HCT116 (cell line): Measurements from ENCODE around the gene ERMN. TPM values are rescaled to one million over a fixed set of nuclear protein-coding genes. Genes with fewer than 3 reads are reported as not detected.

Source experiments
- ATAC-seq: fragments of 200-7000 bp; cut with Tn5 transposase; 2 replicates; pipeline ENCODE4 v1.9.1; 2020; ENCODE audit warnings: mild to moderate bottlenecking, moderate library complexity
- BruUV-seq: library from RNA; stranded (reverse); fragments of 400-500 nt; replicated peaks from 2 replicates; lab custom pipeline; 2021; lab: Mats Ljungman, UMichigan
- CTCF ChIA-PET: fragments of 300-600 bp; sonication (Branson Sonifier 250); formaldehyde crosslinking; loops from one replicate; lab custom pipeline; 2021; ENCODE audit warnings: antibody characterized with exemption; lab: Charles Lee
- POLR2A ChIA-PET: fragments of 300-600, 350-600 bp; sonication (Branson Sonifier 250); formaldehyde crosslinking; loops from one replicate; lab custom pipeline; 2021; ENCODE audit warnings: antibody characterized with exemption; lab: Charles Lee
- RAD21 ChIA-PET, 2 experiments: fragments of 300-600 bp; sonication (Branson Sonifier 250); formaldehyde crosslinking; loops; one replicate each; lab custom pipeline; 2023; ENCODE audit warnings: low total read pairs in 2 of 2; ENCODE audit not compliant: uncharacterized antibody in 2 of 2, unreplicated experiment in 2 of 2, low non-redundant PET in 1 of 2; lab: Charles Lee
- DNase-seq: peaks from one replicate; pipeline ENCODE4 v3.0.0-alpha.2; 2010; ENCODE audit warnings: low read depth, low spot score
- H2AFZ ChIP-seq: fragments of 200-600 bp; shearing (Covaris generic), sonication (generic); 2 replicates; pipeline ENCODE4 v1.6.1; 2017; ENCODE audit warnings: low read depth, mixed run types, mixed read lengths, antibody characterized with exemption, low read length; ENCODE audit not compliant: poor library complexity, severe bottlenecking
- H3K27ac ChIP-seq: 2 replicates; pipeline ENCODE4 v1.5.1; 2012; ENCODE audit warnings: low read depth, low read length
- H3K27me3 ChIP-seq: fragments of 200-600 bp; sonication (generic); 2 replicates; pipeline ENCODE4 v1.6.1; 2016; ENCODE audit warnings: mixed run types, low read length, mixed read lengths; ENCODE audit not compliant: insufficient read depth
- H3K36me3 ChIP-seq, 2 experiments: fragments of 200-500 bp in 1 of 2; fragments of 200-600 bp in 1 of 2; sonication (Bioruptor generic) in 1 of 2; sonication (generic) in 1 of 2; 2 replicates each; pipeline versions ENCODE4 v1.5.1 to v1.6.1; 2014 to 2016; ENCODE audit warnings: low read length in 2 of 2, inconsistent platforms in 1 of 2, mixed read lengths in 1 of 2, mixed run types in 1 of 2; ENCODE audit not compliant: insufficient read depth in 2 of 2, control insufficient read depth in 1 of 2
- H3K4me1 ChIP-seq, 2 experiments: fragments of 200-600 bp in 1 of 2; sonication (generic) in 1 of 2; 2 replicates each; pipeline versions ENCODE4 v1.5.1 to v1.6.1; 2012 to 2017; ENCODE audit warnings: low read length in 2 of 2, inconsistent platforms in 1 of 2, mild to moderate bottlenecking in 1 of 2, mixed read lengths in 1 of 2, mixed run types in 1 of 2, moderate library complexity in 1 of 2; ENCODE audit not compliant: insufficient read depth in 2 of 2, control insufficient read depth in 1 of 2
- H3K4me2 ChIP-seq: fragments of 200-600 bp; sonication (generic); 2 replicates; pipeline ENCODE4 v1.6.1; 2017; ENCODE audit warnings: mixed run types, low read length, mixed read lengths
- H3K4me3 ChIP-seq, 2 experiments: fragments of 200-600 bp in 1 of 2; sonication (generic) in 1 of 2; replicated peaks in 1 of 2; 2 replicates each; pipeline ENCODE4 v1.5.1; 2011 to 2016; ENCODE audit warnings: low read length in 2 of 2, control low read depth in 1 of 2, low read depth in 1 of 2, mild to moderate bottlenecking in 1 of 2, mixed read lengths in 1 of 2, mixed run types in 1 of 2
- H3K79me2 ChIP-seq: fragments of 200-600 bp; sonication (generic); 2 replicates; pipeline ENCODE4 v1.6.1; 2017; ENCODE audit warnings: mild to moderate bottlenecking, mixed run types, low read length, moderate library complexity, mixed read lengths; ENCODE audit not compliant: insufficient read depth
- H3K9ac ChIP-seq: fragments of 200-600 bp; sonication (generic); 2 replicates; pipeline ENCODE4 v1.6.1; 2016; ENCODE audit warnings: low read length, mixed read lengths
- H3K9me2 ChIP-seq: fragments of 200-600 bp; sonication (generic), shearing (Covaris generic); 2 replicates; pipeline ENCODE4 v1.6.1; 2017; ENCODE audit warnings: mixed run types, mild to moderate bottlenecking, moderate library complexity; ENCODE audit not compliant: insufficient read depth
- H3K9me3 ChIP-seq, 2 experiments: fragments of 200-500 bp in 1 of 2; fragments of 200-600 bp in 1 of 2; sonication (Bioruptor generic) in 1 of 2; sonication (generic) in 1 of 2; 2 replicates each; pipeline ENCODE4 v1.6.1; 2014 to 2017; ENCODE audit warnings: low read length in 2 of 2, mixed read lengths in 2 of 2, inconsistent platforms in 1 of 2, low read depth in 1 of 2, mild to moderate bottlenecking in 1 of 2, mixed run types in 1 of 2, moderate library complexity in 1 of 2; ENCODE audit not compliant: control insufficient read depth in 1 of 2, insufficient read depth in 1 of 2
- H4K20me1 ChIP-seq: fragments of 200-600 bp; sonication (generic), shearing (Covaris generic); 2 replicates; pipeline ENCODE4 v1.6.1; 2017; ENCODE audit warnings: mixed run types, mild to moderate bottlenecking, moderate library complexity; ENCODE audit not compliant: insufficient read depth
- ELF1 ChIP-seq: IDR thresholded peaks from 2 replicates; pipeline ENCODE4 v1.6.1; 2012; ENCODE audit warnings: low read depth, borderline replicate concordance
- SP1 ChIP-seq: IDR thresholded peaks from 2 replicates; pipeline ENCODE4 v1.6.1; 2012; ENCODE audit warnings: low read depth
- SRF ChIP-seq: IDR thresholded peaks from 2 replicates; pipeline ENCODE4 v1.6.1; 2012; ENCODE audit warnings: low read depth
- TCF7L2 ChIP-seq: IDR thresholded peaks from 2 replicates; pipeline ENCODE4 v1.7.0; 2011; ENCODE audit warnings: borderline replicate concordance, inconsistent platforms; ENCODE audit not compliant: insufficient read depth, insufficient read length; ENCODE audit errors: extremely low read depth
- YY1 ChIP-seq: IDR thresholded peaks from 2 replicates; pipeline ENCODE4 v1.6.1; 2011; ENCODE audit warnings: low read length, low read depth, moderate library complexity, mild to moderate bottlenecking; ENCODE audit not compliant: insufficient replicate concordance; ENCODE audit errors: extremely low read depth
- intact Hi-C: fragments of 100-400 bp; cut with micrococcal nuclease; formaldehyde crosslinking; loops from 2 replicates; pipeline ENCODE4 v1.10.0; 2022
- total RNA-seq: library from RNA; stranded (reverse); gene quantifications from one replicate; pipeline ENCODE4 v1.2.1, GENCODE V29; 2021; ENCODE audit not compliant: unreplicated experiment
- TF ChIP-seq, protein P1 (sequence below): IDR thresholded peaks from 2 replicates; pipeline ENCODE4 v1.6.1; 2011; ENCODE audit warnings: mild to moderate bottlenecking, low read length, moderate library complexity; ENCODE audit not compliant: insufficient replicate concordance; ENCODE audit errors: extremely low read depth

ERMN gene
- total RNA-seq, 1 experiment from 2014 or later: not detected

DNA sequence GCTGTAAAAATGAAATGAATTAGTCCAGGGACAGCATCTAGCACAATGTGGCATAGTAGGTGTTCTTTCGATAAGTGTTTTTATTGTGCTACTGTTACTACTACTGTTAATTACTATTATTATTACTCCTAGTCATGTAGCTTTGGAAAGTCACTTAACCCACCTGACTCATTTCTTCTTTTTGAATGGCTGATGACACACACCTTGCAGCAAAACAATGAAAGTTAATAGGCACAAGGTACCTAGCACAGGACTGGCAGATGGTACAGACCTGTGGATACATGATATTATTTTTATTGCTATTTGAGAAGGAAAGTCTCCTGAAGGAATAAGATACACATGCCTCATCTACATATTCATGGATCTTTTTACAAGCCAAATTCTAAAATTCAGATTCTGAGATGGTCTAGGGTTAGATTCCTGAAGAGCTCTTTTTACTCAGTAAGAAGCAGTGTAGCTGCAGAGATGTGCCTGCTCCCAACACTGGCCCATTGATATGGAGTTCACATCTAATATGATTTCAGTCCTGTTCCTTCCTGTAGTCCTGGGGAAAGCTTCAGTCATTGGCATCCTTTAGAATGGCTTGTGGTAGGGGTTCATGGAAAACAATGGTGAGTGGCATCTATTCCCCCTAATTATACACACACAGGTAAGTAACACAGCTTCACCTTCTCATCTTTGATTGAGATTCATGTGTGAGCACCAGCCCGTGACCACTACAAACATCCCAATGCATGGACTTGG is 7.9 kb upstream of the ERMN start:
- Histone ChIP-seq H3K9ac (no peak overlapping the region), H4K20me1 (no peaks in the 10 kb centered on the region), H3K36me3 (no peaks in the 10 kb centered on the region), H3K4me3 (no peak overlapping the region), H3K9me2 (no peaks in the 10 kb centered on the region), H3K79me2 (no peaks in the 10 kb centered on the region), H2AFZ (no peak overlapping the region), H3K9me3 (no peaks in the 10 kb centered on the region), H3K27ac (no peak overlapping the region), H3K27me3 (no peaks in the 10 kb centered on the region), H3K4me2 (no peak overlapping the region), H3K4me1 (peaks cover 0 to 4% of the 10 kb centered on the region in 2 experiments; a peak in 1 of 4 replicates)
- no peak for TF ChIP-seq ELF1
- no peak for TF ChIP-seq YY1
- no peak for TF ChIP-seq SP1
- TF ChIP-seq, protein P1, sequence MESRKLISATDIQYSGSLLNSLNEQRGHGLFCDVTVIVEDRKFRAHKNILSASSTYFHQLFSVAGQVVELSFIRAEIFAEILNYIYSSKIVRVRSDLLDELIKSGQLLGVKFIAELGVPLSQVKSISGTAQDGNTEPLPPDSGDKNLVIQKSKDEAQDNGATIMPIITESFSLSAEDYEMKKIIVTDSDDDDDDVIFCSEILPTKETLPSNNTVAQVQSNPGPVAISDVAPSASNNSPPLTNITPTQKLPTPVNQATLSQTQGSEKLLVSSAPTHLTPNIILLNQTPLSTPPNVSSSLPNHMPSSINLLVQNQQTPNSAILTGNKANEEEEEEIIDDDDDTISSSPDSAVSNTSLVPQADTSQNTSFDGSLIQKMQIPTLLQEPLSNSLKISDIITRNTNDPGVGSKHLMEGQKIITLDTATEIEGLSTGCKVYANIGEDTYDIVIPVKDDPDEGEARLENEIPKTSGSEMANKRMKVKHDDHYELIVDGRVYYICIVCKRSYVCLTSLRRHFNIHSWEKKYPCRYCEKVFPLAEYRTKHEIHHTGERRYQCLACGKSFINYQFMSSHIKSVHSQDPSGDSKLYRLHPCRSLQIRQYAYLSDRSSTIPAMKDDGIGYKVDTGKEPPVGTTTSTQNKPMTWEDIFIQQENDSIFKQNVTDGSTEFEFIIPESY: no peak
- TF ChIP-seq SRF: no peak
- TF ChIP-seq TCF7L2: no peak
- ChIA-PET CTCF (interaction anchor here (3.9 kb wide), 1 partner anchor 26 kb away, joined by 13 read pairs; no protein-coding TSS in a partner anchor), RAD21 (no interaction called here), POLR2A (no interaction called here)
- no TSS peak for BruUV-seq
- DNase-seq: no peak
- ATAC-seq: no peak
- intact Hi-C loops: no loop called here
